ENCODE data around the gene PVR.
"Not testable (repeated sequence)": the region's sequence is repeated elsewhere in the genome, so short reads cannot be mapped to it uniquely, and the experiment has no call there.

The PVR gene

DNA sequence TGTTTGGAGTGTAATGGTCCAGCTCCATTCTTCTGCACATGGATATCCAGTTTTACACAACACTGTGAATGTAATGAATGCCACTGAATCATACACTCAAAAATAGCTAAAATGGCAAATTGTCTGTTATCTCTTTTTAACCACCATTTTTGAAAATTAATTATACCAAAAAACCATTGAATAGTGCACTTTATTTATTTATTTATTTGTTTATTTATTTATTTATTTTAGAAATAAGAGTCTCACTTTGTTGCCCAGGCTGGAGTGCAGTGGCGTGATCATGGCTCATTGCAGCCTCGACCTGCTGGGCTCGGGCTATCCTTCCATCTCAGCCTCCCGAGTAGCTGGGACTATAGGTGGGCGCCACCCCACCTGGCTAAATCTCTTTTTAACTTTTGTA is 20.3 kb downstream of the PVR start:
- no peak for DNase-seq
- in situ Hi-C loops (cut with MboI; ENCODE audit: low pct_unique_long_range_greater_than_20kb, low sequenced_read_pairs): no loop called here

DNA sequence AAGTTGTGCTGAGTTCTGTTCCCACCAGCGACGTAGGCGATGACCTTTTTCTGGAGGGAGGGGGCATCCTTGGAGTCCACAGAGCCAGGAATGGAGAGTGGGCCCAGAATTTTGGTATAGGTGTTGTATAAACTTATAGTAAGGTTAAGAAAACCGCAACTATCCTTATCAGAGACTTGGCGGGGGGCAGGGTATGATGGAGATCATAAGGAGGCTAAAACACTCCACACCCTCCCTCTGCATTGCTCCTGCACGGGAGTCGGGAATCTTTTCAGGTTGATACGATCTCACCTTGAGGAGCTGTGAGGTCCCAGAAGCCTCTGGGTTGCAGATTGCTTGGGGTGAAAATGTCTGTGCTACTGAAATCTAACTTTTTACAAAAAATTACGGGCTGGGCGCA is 21.3 kb downstream of the PVR start:
- DNase-seq: no peak
- in situ Hi-C loops (cut with MboI; ENCODE audit: low pct_unique_long_range_greater_than_20kb, low sequenced_read_pairs): no loop called here

DNA sequence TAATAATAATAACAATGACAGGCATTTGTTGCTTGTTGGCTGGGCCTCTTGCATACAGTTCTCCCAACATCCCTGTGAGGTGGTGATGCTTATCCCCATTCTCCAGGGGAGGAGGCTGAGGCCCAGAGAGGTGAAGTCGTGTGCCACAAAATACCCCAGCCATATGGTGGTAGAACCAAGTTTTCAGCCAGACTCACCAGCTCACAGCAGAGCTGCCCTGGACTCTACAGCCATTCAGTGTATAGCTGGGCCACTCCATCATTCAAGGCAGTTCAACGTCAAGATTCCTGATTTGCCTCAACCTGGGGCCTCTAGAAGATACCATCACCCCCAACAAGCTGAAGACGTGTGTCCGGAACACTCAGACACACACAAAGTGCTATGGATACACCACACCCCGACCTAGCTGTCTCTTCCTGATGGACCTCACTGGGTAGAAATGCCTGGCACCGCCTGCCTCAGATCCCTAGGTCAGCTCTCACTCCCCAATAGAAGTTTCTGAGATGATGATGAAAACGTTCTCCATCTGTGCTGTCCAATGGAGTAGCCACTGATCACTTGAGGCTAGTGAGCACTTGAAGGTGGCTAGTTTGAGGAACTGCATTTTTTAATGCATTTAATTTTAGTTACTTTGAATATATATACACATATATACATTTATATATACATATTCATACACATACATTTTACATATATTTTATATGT is 23.3 kb downstream of the PVR start:
- DNase-seq: peak; percentile 41
- in situ Hi-C loops (cut with MboI; ENCODE audit: low pct_unique_long_range_greater_than_20kb, low sequenced_read_pairs): no loop called here

DNA sequence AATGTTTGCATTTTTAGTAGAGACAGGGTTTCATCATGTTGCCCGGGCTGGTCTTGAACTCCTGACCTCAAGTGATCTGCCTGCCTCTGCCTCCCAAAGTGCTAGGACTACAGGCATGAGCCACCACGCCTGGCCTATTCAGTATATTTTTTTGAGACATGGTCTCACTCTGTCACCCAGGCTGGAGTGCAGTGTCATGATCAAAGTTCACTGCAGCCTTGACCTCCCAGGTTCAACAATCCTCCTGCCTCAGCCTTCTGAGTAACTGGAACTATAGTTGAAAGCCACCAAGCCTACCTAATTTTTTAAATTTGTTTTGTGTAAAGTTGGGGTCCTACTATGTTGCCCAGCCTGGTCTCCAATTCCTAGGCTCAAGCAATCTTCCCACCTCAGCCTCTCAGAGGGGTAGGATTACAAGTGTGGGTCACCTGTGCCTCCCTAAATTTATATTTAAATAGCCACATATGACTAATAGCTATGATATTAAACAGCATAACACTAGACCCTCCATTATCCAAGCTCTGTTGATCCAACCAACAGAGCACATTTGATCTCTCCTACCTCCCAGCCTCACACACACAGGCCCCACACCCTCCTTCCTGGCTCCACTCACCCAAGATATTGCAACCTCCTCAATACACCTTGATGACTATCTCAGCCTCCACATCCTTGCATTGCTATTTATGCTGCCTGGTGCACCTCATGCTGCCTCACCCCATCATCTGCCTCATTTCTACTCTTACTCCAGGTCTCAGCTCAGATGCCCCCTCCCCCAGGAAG is 25.5 kb downstream of the PVR start:
- peak; percentile 20 for DNase-seq
- in situ Hi-C loops (cut with MboI; ENCODE audit: low pct_unique_long_range_greater_than_20kb, low sequenced_read_pairs): no loop called here

DNA sequence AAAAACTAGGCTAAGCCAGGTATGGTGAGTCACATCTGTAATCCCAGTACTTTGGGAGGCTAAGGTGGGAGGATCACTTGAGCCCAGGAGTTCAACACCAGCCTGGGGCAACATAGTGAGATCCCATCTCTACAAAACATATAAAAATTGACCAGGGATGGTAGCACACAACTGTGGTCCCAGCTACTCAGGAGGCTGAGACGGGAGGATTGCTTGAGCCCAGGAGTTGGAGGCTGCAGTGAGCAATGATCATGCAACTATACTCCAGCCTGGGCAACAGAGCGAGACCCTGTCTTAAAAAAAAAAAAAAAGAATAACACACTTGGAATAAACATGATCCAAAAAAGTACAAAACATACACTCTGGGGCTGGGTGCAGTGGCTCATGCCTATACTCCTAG is 26.3 kb downstream of the PVR start:
- DNase-seq; in situ Hi-C loops (cut with MboI; ENCODE audit: low pct_unique_long_range_greater_than_20kb, low sequenced_read_pairs): not testable (repeated sequence)

DNA sequence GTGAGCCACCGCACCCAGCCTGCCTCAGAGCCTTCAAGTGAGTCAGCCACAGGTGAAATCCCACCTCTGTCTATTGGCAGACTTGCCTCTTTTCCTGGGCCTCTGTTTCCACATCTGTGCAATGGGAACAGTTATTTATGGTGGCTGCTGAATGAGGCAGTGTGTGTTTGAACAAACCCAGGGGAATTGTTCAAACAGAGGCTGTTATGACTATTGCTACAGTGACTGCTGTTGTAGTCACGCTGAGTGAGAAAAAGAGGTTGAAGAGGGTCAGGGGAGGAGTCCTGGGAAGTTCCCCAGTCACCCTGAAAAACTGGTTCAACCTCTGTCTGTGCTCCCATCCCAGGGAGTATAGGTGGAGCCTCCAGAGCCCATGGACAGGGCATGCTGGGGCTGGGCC is 27.7 kb downstream of the PVR start, which contains the start of gene CEACAM19:
CEACAM19 (plus strand) TSS at position 83 of the 400 bp plus-strand sequence. CDS start 450 bp downstream, outside the sequence.
- in situ Hi-C loops (cut with MboI; ENCODE audit: low pct_unique_long_range_greater_than_20kb, low sequenced_read_pairs): no loop called here
- DNase-seq: no peak

DNA sequence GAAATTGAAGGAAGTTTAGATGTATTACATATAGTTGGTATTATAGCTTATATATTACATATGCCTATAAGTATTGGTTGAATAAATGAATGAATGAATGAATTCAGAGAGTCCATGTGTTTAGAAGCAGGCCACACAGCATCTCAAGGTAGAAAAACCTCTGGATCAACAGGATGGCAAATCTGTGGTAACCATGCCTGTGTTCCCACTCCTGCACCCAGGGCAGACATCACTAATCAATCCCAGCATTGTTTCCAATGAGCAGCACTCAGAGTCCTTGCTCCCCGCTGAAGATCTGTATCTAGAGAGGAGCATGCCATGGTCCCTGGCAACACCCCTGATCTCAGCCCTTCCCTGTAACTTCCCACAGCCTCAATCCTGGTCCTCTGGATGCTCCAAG is 28.5 kb downstream of the PVR start:
- in situ Hi-C loops (cut with MboI; ENCODE audit: low pct_unique_long_range_greater_than_20kb, low sequenced_read_pairs): no loop called here
- DNase-seq: no peak

DNA sequence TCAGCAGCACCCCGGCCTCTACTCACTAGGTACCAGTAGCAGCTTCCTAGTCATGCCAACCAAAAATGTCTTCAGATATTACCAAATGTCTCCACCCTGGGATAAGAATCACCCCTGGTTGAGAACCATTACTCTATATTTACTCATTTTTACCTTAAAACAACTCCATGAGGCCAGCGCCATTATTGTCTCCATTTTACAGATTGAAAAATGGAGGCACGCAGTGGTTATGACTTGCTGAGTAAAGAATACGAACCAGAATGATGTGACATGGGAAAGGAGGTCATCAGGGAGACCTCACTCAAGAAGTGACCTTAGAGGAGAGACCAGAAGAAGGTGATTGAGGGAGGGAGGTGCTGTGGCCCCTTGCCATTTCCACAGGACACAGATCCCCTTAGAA is 29.8 kb downstream of the PVR start:
- in situ Hi-C loops (cut with MboI; ENCODE audit: low pct_unique_long_range_greater_than_20kb, low sequenced_read_pairs): no loop called here
- no peak for DNase-seq

DNA sequence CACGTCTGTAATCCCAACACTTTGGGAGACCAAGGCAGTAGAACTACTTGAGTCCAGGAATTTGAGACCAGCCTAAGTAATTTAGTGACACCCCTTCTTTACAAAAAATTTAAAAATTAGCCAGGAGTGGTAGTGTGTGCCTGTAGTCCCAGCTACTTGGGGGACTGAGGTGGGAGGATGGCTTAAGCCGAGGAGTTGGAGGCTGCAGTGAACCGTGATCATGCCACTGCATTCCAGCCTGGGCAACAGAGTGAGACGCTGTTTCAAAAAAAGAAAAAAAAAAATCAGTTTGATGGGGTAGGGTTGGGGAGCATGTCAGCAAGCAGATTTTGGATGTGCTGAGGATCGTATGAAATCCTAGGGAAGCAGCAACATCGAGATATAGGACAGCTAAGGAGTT is 31.8 kb downstream of the PVR start:
- DNase-seq: no peak
- in situ Hi-C loops (cut with MboI; ENCODE audit: low pct_unique_long_range_greater_than_20kb, low sequenced_read_pairs): no loop called here

DNA sequence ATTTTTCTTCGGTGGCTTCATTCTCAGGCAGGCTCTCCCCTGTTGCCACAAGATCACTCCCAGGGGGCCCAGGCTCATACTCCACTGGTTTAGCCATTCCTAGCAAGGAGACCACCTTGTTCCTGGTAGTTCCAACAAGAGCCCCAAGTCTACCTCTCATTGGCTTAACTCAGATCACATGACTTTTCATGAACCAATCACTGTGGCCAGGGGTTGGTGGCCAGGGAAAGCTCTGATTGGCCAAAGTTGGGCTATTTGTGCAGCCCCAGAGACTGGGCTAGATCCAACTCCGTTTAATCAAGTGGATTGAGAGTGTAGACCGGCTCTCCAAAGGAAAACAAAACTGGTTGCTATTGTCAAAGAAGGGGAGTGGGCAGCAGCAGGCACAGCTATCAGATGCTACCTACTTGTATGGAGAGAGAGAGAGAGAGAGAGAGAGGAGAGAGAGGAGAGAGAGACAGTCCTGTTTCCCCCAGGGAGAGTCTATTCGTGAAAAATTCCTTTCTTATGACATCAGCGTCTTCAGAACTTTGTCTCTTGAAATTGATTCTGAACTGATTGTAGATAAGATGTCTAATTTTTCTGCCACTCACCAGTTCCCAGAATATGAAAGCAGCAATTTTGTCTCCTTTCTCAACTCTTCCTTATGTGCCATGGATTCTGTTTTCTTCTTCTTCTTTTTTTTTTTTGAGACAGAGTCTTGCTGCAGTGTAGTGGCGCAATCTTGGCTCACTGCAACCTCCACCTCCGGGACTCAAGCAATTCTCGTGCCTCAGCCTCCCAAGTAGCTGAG is 33.5 kb downstream of the PVR start:
- in situ Hi-C loops (cut with MboI; ENCODE audit: low pct_unique_long_range_greater_than_20kb, low sequenced_read_pairs): no loop called here
- peak; percentile 33 for DNase-seq

DNA sequence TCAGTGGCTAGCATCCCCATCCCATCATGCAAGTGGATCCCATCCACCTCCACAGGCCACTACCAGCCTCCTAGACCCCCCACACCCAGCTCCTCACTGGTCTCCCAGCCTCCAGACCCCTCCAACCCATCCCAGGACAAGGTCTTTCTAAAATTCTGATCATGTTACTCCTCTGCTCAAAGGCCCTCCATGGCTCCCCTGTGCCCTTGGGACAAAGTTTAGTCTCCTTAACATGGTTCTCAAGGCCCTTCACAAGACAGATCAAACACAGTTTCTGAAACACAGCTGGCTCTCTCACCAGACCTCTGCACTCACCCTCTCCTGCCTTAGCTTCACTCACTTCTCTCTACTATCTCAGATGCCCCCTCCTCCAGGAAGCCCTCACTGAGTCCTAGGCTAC is 36.8 kb downstream of the PVR start:
- no peak for DNase-seq
- in situ Hi-C loops (cut with MboI; ENCODE audit: low pct_unique_long_range_greater_than_20kb, low sequenced_read_pairs): no loop called here

DNA sequence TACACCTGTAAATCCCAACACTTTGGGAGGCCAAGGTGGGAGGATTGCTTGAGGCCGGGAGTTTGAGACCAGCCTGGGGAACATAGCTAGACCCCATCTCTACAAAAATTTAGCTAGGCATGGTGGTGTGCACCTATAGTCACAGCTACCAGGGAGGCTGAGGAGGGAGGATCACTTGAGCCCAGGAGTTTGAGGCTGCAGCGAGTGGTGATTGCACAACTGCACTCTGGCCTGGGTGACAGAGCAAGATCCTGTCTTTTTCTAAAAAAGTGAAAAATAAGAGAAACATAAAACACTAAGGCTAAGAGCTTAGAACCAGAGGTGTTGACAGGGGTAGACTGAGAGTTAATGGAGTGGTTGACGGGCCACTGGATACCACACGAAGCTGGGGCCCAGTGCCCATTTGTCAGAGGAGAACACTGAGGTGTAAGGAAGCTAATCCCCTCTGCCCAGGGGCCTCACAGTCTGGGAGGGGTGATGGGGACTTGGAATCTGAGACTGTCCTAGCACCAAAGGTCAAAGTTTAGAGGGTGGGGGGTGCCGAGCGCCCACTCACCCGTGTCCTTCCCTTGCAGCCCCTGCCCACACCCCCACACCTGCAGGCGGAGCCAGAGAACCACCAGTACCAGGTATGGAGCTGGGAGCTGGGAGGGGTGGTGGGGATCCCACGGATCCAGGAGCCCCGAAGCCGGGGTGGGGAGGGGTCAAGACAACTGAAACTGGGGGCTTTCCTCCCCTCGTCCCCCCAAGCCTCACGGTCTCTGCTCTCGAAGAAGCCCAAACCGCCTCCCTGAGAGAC is 38.5 kb downstream of the PVR start:
- no peak for DNase-seq
- in situ Hi-C loops (cut with MboI; ENCODE audit: low pct_unique_long_range_greater_than_20kb, low sequenced_read_pairs): no loop called here

DNA sequence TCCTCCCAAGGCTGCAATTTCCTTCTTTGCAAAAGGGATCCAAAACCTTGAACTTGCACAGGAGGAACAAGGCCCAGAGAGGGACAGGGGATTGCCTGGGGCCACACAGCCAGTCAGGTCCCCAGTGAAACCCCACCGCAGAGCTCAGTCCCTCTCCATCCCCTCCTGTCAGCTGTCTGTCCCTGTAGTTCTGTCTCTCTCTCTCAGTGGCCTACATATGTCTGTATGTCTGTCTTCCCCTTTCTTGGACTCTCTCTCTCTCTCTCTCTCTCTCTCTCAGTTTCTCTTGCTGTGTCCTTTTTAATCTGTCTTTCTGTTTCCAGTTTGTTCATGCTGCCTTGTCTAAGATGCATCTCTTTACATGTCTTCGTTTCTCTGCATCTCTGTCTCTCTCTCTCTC is 39.1 kb downstream of the PVR start:
- in situ Hi-C loops (cut with MboI; ENCODE audit: low pct_unique_long_range_greater_than_20kb, low sequenced_read_pairs): no loop called here
- no peak for DNase-seq

DNA sequence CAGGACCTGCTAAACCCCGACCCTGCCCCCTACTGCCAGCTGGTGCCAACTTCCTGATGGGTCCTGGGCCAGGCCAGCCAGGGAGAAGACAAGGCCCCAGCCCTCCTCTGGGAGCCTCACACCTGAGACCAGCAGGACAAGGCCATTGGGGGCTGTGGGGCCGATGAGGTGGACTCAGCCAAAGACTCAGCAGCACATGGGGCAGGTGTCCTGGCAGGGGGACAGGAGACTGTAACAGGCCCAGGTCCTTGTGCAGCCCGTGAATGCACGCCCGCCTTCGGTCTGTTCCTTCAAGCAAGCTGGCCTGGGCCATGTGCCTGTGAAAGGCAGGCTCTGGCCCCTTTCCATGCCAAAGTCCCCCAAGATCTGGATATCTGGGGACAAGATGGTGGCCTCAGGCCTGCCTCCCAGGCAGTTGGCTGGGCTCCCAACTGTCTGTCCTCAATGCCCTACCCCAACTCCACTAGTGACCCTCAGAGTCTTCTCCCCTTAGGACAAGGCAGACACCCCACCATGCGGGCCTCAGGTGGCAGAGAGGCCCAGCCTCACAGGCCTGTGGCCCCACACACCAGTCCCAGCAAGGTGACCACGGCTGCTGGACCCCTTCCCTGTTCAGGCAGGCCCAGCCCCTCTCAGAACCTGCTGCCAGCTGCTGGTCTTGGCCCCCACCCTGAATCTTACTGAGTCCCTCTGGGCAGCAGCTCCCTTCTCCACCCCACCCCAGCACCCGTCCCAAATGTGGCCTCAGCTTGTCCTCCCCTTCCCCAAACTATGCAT is 39.9 kb downstream of the PVR start:
- no peak for DNase-seq
- in situ Hi-C loops (cut with MboI; ENCODE audit: low pct_unique_long_range_greater_than_20kb, low sequenced_read_pairs): no loop called here

DNA sequence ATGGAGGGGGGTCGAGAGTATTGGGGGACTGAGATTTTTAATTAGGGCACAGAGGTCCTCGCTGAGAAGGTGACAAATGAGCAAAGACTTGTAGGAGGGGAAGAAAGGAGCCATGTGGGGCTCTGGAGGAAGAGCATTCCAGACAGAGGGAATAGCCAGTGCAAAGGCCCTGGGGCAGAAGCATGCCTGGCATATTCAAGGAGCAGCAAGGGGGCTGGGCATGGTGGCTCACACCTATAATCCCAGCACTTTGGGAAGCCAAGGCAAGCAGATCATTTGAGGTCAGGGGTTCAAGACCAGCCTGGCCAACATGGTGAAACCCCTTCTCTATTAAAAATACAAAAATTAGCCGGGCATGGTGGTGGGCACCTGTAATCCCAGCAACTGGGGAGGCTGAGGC is 40.7 kb downstream of the PVR start:
- DNase-seq; in situ Hi-C loops (cut with MboI; ENCODE audit: low pct_unique_long_range_greater_than_20kb, low sequenced_read_pairs): not testable (repeated sequence)

DNA sequence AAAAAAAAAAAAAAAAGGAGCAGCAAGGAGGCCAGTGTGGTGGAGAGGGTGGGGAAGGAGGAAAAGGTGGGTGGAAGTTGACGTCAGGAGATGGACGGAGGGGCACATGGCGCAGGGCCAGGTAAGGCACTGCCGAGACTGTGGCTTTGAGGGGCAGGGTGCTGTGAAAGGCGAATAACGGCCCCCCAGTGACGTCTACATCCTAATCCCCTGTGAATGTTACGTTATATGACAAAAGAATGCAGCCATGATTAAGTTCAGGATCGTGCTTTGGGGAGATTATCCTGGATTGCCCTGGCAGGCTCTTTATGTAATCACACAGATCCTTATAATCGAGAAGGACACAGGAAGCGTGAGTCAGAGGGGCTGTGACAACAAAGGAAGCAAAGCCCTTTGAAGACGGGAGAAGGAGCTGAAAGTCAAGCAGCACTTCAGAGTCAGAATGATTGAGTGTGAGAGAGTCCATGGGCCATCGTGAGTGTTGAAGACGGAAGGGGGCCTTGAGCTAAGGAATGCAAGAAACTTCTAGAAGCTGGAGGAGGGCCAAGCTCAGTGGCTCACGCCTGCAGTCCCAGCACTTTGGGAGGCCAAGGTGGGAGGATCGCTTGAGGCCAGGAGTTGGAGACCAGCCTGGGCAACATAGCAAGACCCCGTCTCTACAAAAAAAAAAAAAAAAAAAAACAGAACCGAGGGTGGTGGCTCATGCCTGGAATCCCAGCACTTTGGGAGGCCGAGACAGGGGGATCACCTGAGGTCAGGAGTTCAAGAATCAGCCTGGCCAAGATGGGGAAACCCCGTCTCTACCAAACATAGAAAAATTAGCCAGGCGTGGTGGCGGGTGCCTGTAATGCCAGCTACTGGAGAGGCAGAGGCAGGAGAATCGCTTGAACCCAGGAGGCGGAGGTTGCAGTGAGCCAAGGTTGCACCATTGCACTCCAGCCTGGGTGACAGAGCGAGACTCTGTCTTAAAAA is 41.5 kb downstream of the PVR start:
- no peak for DNase-seq
- in situ Hi-C loops (cut with MboI; ENCODE audit: low pct_unique_long_range_greater_than_20kb, low sequenced_read_pairs): no loop called here

DNA sequence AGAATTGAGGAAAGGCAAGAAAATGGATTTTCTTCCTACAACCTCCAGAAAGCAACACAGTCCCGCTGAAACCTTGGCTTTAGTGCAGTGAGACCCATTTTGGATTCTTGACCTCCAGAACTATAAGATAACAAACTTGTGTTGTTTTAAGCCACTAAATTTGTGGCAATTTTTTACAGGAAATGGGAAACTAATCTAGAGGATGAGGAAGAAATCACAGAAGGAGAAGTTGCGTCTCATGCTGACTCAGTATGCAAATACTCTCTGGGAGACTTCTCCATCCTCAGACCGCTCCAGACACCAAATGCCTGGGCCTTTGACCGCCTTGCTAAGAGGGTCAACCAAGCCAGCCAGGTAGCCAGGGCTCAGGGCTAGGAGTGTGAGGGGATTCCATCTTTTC is 42.2 kb downstream of the PVR start:
- in situ Hi-C loops (cut with MboI; ENCODE audit: low pct_unique_long_range_greater_than_20kb, low sequenced_read_pairs): no loop called here
- peak; percentile 36 for DNase-seq
